ENCODE measurements around the gene DCTN4.

GRCh38 chr5:150779397-150780186, 20.8 kb upstream of the DCTN4 start:
- no peak for TF ChIP-seq CTCF (IDR thresholded peaks at IDR 0.05; ENCODE audit: poor library complexity)
- TF ChIP-seq EZH2 (IDR thresholded peaks at IDR 0.05; ENCODE audit: borderline replicate concordance): no peak
- no peak for TF ChIP-seq EZH2phosphoT487 (IDR thresholded peaks at IDR 0.05; ENCODE audit: low read depth, severe bottlenecking, unreplicated experiment)

Data from hepatocyte (in vitro differentiated cells).